Measurements from ENCODE around the gene GOLGA3. TPM values are rescaled to one million over a fixed set of nuclear protein-coding genes. Genes with fewer than 3 reads are reported as not detected.

Gene GOLGA3
- total and polyA plus RNA-seq, 10 of the 15 experiments (the other 5 are each of a cell fraction or from before 2014, with no cell fraction given) = 2.0 to 42.7 (median 15.2) TPM

DNA sequence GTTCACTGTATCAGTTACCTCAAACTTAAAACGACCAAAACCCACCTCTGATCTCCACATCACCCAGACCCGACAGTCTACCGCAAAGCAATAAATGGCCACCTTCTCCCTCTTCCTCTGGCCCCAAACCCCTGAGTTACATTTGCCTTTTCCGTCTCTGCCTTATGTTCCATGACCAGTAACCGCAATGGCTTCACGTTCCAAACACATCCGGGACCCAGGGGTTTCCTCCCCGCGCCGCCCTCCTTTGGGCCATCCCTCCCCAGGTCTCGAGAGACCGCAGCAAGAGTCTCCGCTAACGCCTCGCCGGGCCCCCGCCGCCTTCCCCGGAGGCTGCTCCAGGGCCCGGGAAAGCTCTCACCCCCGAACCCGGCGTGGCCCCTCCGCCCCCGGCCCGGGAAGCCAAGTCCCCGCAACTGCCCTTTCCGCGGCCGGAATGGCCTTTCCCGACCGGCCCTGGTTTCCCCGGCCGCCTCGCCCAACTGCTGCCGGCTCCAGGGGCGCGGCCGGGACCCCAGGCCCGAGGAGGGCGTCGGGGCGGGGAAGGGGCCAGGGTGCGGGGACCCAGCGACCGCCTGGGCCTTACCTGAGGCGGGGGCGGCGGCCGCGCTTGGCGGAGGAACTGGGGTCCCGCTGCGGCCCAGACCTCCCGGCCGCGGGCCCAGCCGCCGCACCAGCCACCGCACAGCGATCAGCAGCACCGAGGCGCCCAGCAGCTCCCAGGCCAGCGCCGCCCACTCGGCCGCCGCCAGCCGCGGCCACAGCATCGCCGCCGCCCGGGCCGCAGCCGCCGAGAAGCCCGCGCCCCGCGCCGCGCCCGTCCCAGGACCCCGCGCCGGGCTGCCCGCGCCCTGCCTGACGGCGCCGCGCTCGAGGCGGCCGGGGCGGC, 67.4 kb downstream of the GOLGA3 start, which contains the start of gene ANKLE2:
Gene ANKLE2 (minus strand): TSS at position 801 of the 889 bp plus-strand sequence. CDS start 34 bp downstream, at position 767.
- Histone ChIP-seq H3K4me1 (ENCODE audit: control insufficient read depth, insufficient read depth, low read length) (no peaks in the 10 kb centered on the region), H3K79me2 (ENCODE audit: control insufficient read depth, insufficient read depth, low read length) (peaks cover 50% of the 10 kb centered on the region), H3K9ac (ENCODE audit: control insufficient read depth, insufficient read depth, low read length) (peak within 1 kb of the TSS; percentile 83), H3K27ac (ENCODE audit: control insufficient read depth, insufficient read depth) (peak within 1 kb of the TSS; percentile 85), H3K9me3 (replicated peaks; ENCODE audit: control insufficient read depth, insufficient read depth, low read length) (no peaks in the 10 kb centered on the region), H3K4me3 (peak within 1 kb of the TSS; percentile 90), H4K20me1 (ENCODE audit: control insufficient read depth, insufficient read depth) (no peaks in the 10 kb centered on the region), H2AFZ (ENCODE audit: control insufficient read depth, low read depth, low read length) (peak within 1 kb of the TSS; percentile 59), H3K4me2 (ENCODE audit: control insufficient read depth, insufficient read depth) (peak within 1 kb of the TSS; percentile 89), H3K36me3 (ENCODE audit: control insufficient read depth in 2 of 2, insufficient read depth in 2 of 2, low read length in 1 of 2) (peaks cover 0 to 8% of the 10 kb centered on the region in 2 experiments; a peak in 3 of 4 replicates), H3K27me3 (replicated peaks in 1 of 2; ENCODE audit: control insufficient read depth in 2 of 2, insufficient read depth in 2 of 2, low read length in 1 of 2) (no peaks in the 10 kb centered on the region)
- WGBS (ENCODE audit: insufficient coverage, insufficient replicate concordance, low lambda C conversion rate, missing lambda C conversion rate) = under 1% methylated on average over 39 of the region's 97 CpGs
- ChIA-PET RAD21 (ENCODE audit: unreplicated experiment) (interaction anchor here (0.7 to 0.9 kb wide), 2 partner anchors 9 to 11 kb away, joined by 3 to 5 read pairs; no protein-coding TSS in a partner anchor), CTCF (no interaction called here), POLR2A (interaction anchor here (1.0 kb wide), 1 partner anchor 11 kb away, joined by 3 read pairs; no protein-coding TSS in a partner anchor), SMC1A (ENCODE audit: uncharacterized antibody, unreplicated experiment) (interaction anchor here (0.9 to 1.5 kb wide), 2 partner anchors 9 to 11 kb away, joined by 3 to 5 read pairs; no protein-coding TSS in a partner anchor)
- peak; percentile 45 for ATAC-seq
- BruUV-seq (replicated peaks) = no TSS peak
- intact Hi-C loops (cut with micrococcal nuclease; ENCODE audit: unreplicated experiment) = loop anchor here (5.0 kb wide), 1 partner anchor 321 kb away; the partner anchor contains the start of gene ZNF140
- no peak for DNase-seq (ENCODE audit: low read depth, low spot score)
- in situ Hi-C loops (cut with MboI) = no loop called here
- FAIRE-seq = peak; percentile 49
- TF ChIP-seq, protein P1, sequence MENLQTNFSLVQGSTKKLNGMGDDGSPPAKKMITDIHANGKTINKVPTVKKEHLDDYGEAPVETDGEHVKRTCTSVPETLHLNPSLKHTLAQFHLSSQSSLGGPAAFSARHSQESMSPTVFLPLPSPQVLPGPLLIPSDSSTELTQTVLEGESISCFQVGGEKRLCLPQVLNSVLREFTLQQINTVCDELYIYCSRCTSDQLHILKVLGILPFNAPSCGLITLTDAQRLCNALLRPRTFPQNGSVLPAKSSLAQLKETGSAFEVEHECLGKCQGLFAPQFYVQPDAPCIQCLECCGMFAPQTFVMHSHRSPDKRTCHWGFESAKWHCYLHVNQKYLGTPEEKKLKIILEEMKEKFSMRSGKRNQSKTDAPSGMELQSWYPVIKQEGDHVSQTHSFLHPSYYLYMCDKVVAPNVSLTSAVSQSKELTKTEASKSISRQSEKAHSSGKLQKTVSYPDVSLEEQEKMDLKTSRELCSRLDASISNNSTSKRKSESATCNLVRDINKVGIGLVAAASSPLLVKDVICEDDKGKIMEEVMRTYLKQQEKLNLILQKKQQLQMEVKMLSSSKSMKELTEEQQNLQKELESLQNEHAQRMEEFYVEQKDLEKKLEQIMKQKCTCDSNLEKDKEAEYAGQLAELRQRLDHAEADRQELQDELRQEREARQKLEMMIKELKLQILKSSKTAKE (IDR thresholded peaks at IDR 0.05; ENCODE audit: low read depth, poor library complexity, severe bottlenecking) = no peak
- TF ChIP-seq, protein P2, sequence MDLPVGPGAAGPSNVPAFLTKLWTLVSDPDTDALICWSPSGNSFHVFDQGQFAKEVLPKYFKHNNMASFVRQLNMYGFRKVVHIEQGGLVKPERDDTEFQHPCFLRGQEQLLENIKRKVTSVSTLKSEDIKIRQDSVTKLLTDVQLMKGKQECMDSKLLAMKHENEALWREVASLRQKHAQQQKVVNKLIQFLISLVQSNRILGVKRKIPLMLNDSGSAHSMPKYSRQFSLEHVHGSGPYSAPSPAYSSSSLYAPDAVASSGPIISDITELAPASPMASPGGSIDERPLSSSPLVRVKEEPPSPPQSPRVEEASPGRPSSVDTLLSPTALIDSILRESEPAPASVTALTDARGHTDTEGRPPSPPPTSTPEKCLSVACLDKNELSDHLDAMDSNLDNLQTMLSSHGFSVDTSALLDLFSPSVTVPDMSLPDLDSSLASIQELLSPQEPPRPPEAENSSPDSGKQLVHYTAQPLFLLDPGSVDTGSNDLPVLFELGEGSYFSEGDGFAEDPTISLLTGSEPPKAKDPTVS (IDR thresholded peaks at IDR 0.05; ENCODE audit: low read depth, low read length) = no peak
- TF ChIP-seq ZBED1 (IDR thresholded peaks at IDR 0.05; ENCODE audit: borderline replicate concordance) (no peak), PAX5 (IDR thresholded peaks at IDR 0.05; ENCODE audit: borderline replicate concordance, low read depth, low read length) (no peak), MEF2B (IDR thresholded peaks at IDR 0.05; ENCODE audit: partially characterized antibody, poor library complexity, severe bottlenecking) (no peak), POLR2AphosphoS2 (IDR thresholded peaks at IDR 0.05; ENCODE audit: low read depth, low read length) (0 out of 2 replicates have a peak, but pooled peaks have one; percentile 20), CHD1 (IDR thresholded peaks at IDR 0.05; ENCODE audit: low read depth, low read length) (no peak), GABPA (IDR thresholded peaks at IDR 0.05; ENCODE audit: low read depth) (no peak), EZH2 (IDR thresholded peaks at IDR 0.05; ENCODE audit: borderline replicate concordance, control insufficient read depth, low read depth, low read length) (no peak), HCFC1 (IDR thresholded peaks at IDR 0.05; ENCODE audit: low read length) (no peak), MTA2 (IDR thresholded peaks at IDR 0.05; ENCODE audit: low read depth) (no peak), ZNF274 (IDR thresholded peaks at IDR 0.05; ENCODE audit: insufficient read depth, insufficient read length) (no peak), SMAD5 (IDR thresholded peaks at IDR 0.05; ENCODE audit: low read depth) (no peak), RB1 (IDR thresholded peaks at IDR 0.05; ENCODE audit: borderline replicate concordance) (no peak)
- TF ChIP-seq, protein P3, sequence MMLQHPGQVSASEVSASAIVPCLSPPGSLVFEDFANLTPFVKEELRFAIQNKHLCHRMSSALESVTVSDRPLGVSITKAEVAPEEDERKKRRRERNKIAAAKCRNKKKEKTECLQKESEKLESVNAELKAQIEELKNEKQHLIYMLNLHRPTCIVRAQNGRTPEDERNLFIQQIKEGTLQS (IDR thresholded peaks at IDR 0.05; ENCODE audit: borderline replicate concordance, extremely low read depth, low read depth, low read length) = no peak
- TF ChIP-seq, protein P4, sequence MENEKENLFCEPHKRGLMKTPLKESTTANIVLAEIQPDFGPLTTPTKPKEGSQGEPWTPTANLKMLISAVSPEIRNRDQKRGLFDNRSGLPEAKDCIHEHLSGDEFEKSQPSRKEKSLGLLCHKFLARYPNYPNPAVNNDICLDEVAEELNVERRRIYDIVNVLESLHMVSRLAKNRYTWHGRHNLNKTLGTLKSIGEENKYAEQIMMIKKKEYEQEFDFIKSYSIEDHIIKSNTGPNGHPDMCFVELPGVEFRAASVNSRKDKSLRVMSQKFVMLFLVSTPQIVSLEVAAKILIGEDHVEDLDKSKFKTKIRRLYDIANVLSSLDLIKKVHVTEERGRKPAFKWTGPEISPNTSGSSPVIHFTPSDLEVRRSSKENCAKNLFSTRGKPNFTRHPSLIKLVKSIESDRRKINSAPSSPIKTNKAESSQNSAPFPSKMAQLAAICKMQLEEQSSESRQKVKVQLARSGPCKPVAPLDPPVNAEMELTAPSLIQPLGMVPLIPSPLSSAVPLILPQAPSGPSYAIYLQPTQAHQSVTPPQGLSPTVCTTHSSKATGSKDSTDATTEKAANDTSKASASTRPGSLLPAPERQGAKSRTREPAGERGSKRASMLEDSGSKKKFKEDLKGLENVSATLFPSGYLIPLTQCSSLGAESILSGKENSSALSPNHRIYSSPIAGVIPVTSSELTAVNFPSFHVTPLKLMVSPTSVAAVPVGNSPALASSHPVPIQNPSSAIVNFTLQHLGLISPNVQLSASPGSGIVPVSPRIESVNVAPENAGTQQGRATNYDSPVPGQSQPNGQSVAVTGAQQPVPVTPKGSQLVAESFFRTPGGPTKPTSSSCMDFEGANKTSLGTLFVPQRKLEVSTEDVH (IDR thresholded peaks at IDR 0.05; ENCODE audit: low read depth, partially characterized antibody) = no peak

Data from GM12878 (cell line).